Gastrocnemius medialis (tissue), 4 donors: ENCODE measurements around the gene XYLT1.

Experiments
- POLR2A ChIP-seq, 2 donors: fragments of 450-650 bp; IDR thresholded peaks; one replicate each; pipeline ENCODE4 v1.6.1; 2017; ENCODE audit warnings: antibody characterized with exemption in 2 of 2, mild to moderate bottlenecking in 2 of 2, moderate library complexity in 2 of 2
- TF ChIP-seq, protein P1 (sequence below), 5 experiments: fragments of 450-650 bp in 3 of 5; fragments of 200-600 bp in 2 of 5; sonication (generic) in 2 of 5; IDR thresholded peaks in 4 of 5; conservative IDR thresholded peaks in 1 of 5; 1 replicate in 4 of 5; 2 replicates in 1 of 5; pipeline ENCODE4 v1.5.1; 2016 to 2019; ENCODE audit warnings: antibody characterized with exemption in 5 of 5, mild to moderate bottlenecking in 3 of 5, moderate library complexity in 3 of 5

DNA sequence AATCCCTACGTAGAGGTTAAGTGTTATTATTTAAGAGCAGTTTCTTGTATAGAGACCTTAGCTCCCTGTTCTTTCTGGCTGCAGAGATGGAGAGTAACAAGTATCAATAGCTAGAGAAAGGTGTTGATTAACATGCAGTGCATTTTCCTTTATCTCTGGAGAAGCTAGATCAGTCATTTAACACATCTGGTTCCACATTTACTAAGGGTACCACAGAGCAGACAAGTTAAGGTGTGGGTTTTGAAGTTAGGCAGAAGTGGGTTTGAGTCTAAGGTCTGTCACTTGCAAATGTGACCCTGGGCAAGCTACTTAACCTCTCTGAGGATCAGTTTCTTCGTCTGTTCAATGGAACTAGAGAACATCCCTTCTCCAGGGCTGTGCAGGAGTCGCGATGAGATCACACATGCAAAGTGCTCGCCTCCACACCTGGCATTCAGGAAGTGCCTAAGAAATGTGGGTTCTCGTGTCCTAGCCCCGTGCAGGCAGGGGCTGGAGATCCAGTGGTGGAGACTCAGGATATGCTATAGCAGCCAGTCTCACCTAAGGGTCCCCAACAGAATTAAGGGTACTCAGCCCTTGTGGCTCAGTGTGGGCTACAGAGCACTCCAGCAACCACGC lies 224.4 kb downstream of the XYLT1 start:
- TF ChIP-seq, protein P1, sequence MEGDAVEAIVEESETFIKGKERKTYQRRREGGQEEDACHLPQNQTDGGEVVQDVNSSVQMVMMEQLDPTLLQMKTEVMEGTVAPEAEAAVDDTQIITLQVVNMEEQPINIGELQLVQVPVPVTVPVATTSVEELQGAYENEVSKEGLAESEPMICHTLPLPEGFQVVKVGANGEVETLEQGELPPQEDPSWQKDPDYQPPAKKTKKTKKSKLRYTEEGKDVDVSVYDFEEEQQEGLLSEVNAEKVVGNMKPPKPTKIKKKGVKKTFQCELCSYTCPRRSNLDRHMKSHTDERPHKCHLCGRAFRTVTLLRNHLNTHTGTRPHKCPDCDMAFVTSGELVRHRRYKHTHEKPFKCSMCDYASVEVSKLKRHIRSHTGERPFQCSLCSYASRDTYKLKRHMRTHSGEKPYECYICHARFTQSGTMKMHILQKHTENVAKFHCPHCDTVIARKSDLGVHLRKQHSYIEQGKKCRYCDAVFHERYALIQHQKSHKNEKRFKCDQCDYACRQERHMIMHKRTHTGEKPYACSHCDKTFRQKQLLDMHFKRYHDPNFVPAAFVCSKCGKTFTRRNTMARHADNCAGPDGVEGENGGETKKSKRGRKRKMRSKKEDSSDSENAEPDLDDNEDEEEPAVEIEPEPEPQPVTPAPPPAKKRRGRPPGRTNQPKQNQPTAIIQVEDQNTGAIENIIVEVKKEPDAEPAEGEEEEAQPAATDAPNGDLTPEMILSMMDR (IDR thresholded peaks at IDR 0.05 in 4 of 5, conservative IDR thresholded peaks at IDR 0.05 in 1 of 5): no peak
- TF ChIP-seq POLR2A (IDR thresholded peaks at IDR 0.05): no peak
